Measurements from ENCODE around the gene ESCO1. TPM values are rescaled to one million over a fixed set of nuclear protein-coding genes. Genes with fewer than 3 reads are reported as not detected.
"Not testable (repeated sequence)": the region's sequence is repeated elsewhere in the genome, so short reads cannot be mapped to it uniquely, and the experiment has no call there.

ESCO1 gene
- total RNA-seq (2022) (23.0 and 24.2 TPM in 2 replicates), Bru-seq, nascent RNA (percentile 87 among the genes with signal in this experiment), BruChase-seq, experiment 1, labeled RNA remaining after a 2-hour chase (percentile 87 among the genes with signal in this experiment), BruChase-seq, experiment 2, labeled RNA remaining after a 6-hour chase (percentile 81 among the genes with signal in this experiment)
- long read RNA-seq, full-length matches to known transcripts: 21 of 31 reads
- long read RNA-seq, partial matches to known transcripts: 4 of 31 reads
- long read RNA-seq, other reads (novel, unspliced or antisense): 6 of 31 reads

- H3K27ac Mint-ChIP-seq (ENCODE audit: unreplicated experiment): peak within 1 kb of the TSS; percentile 99
- peak; percentile 85 to 93 for TF ChIP-seq CTCF (IDR thresholded peaks at IDR 0.05; ENCODE audit: insufficient read depth in 1 of 2, low read depth in 1 of 2, low read length in 1 of 2, severe bottlenecking in 1 of 2, unreplicated experiment in 1 of 2)
- H3K9me3 ChIP-seq: no peaks in the 10 kb centered on the region
- CTCF ChIA-PET: interaction anchor here (0.5 to 2.4 kb wide), 27 partner anchors 9 to 1559 kb away, joined by 3 to 32 read pairs (median 3); partner anchors contain the start of genes MIB1, ROCK1 and SNRPD1
- peak within 1 kb of the TSS; percentile 96 for H3K4me3 Mint-ChIP-seq (ENCODE audit: unreplicated experiment)
- peak within 1 kb of the TSS; percentile 72 for H3K4me3 ChIP-seq (ENCODE audit: low read depth, low read length)
- POLR2A ChIA-PET: interaction anchor here (0.5 to 1.5 kb wide), 14 partner anchors 8 to 1903 kb away, joined by 3 to 15 read pairs (median 4); partner anchors contain the start of gene MIB1
- intact Hi-C loops (cut with micrococcal nuclease; ENCODE audit: unreplicated experiment): loop anchor here (1.0 to 10.0 kb wide), 7 partner anchors 12 to 489 kb away; partner anchors contain the start of genes GREB1L, MIB1, ROCK1 and SNRPD1
- no peaks in the 10 kb centered on the region for H3K27me3 Mint-ChIP-seq (ENCODE audit: insufficient read depth, unreplicated experiment)
- H3K27me3 ChIP-seq (replicated peaks; ENCODE audit: control insufficient read depth, insufficient read depth, low read length): no peaks in the 10 kb centered on the region
- DNase-seq: peak; percentile 98 to 99
- H3K4me1 Mint-ChIP-seq (ENCODE audit: low read depth, unreplicated experiment): peaks cover 6% of the 10 kb centered on the region
- H3K36me3 Mint-ChIP-seq (ENCODE audit: insufficient read depth, unreplicated experiment): peaks cover 19% of the 10 kb centered on the region
- H3K9me3 Mint-ChIP-seq (ENCODE audit: unreplicated experiment): no peaks in the 10 kb centered on the region
- no peaks in the 10 kb centered on the region for H3K36me3 ChIP-seq (ENCODE audit: control insufficient read depth, insufficient read depth, low read length)
- peaks cover 4% of the 10 kb centered on the region; the same call in 1 of the 2 replicates for H3K4me1 ChIP-seq
- BruUV-seq (replicated peaks): no TSS peak
These were observed at the start of gene ESCO1 for GRCh38 chr18:21600526-21601410. Gene ESCO1 (minus strand): TSS chr18:21600704. CDS start chr18:21574843, 25,861 bp downstream.

- H3K27ac Mint-ChIP-seq (ENCODE audit: unreplicated experiment); H3K36me3 ChIP-seq (ENCODE audit: control insufficient read depth, insufficient read depth, low read length); H3K27me3 Mint-ChIP-seq (ENCODE audit: insufficient read depth, unreplicated experiment); H3K4me1 Mint-ChIP-seq (ENCODE audit: low read depth, unreplicated experiment); DNase-seq; H3K9me3 Mint-ChIP-seq (ENCODE audit: unreplicated experiment); H3K27me3 ChIP-seq (replicated peaks; ENCODE audit: control insufficient read depth, insufficient read depth, low read length); H3K4me3 Mint-ChIP-seq (ENCODE audit: unreplicated experiment); CTCF ChIA-PET; intact Hi-C loops (cut with micrococcal nuclease; ENCODE audit: unreplicated experiment); BruUV-seq (replicated peaks); POLR2A ChIA-PET; H3K4me3 ChIP-seq (ENCODE audit: low read depth, low read length); H3K9me3 ChIP-seq: not testable (repeated sequence)
- H3K4me1 ChIP-seq: peaks cover 12% of the 10 kb centered on the region
- peaks cover 43% of the 10 kb centered on the region for H3K36me3 Mint-ChIP-seq (ENCODE audit: insufficient read depth, unreplicated experiment)
These were observed 39.9 kb upstream of the ESCO1 start for GRCh38 chr18:21640375-21640774.

- H3K27me3 Mint-ChIP-seq (ENCODE audit: insufficient read depth, unreplicated experiment): no peaks in the 10 kb centered on the region
- intact Hi-C loops (cut with micrococcal nuclease; ENCODE audit: unreplicated experiment): loop anchor here (10.0 kb wide), 1 partner anchor 106 kb away; the partner anchor contains the start of gene MIB1
- no peaks in the 10 kb centered on the region; the same call in 1 of the 2 replicates for H3K36me3 ChIP-seq (ENCODE audit: control insufficient read depth, insufficient read depth, low read length)
- no TSS peak for BruUV-seq (replicated peaks)
- ChIA-PET POLR2A (no interaction called here), CTCF (interaction anchor here (1.0 kb wide), 1 partner anchor 38 kb away, joined by 3 read pairs; the partner anchor contains the start of gene ESCO1)
- H3K27ac Mint-ChIP-seq (ENCODE audit: unreplicated experiment): peak overlapping the region; percentile 9
- no peak for DNase-seq
- H3K4me1 ChIP-seq: peaks cover 12% of the 10 kb centered on the region
- peaks cover 8% of the 10 kb centered on the region for H3K4me1 Mint-ChIP-seq (ENCODE audit: low read depth, unreplicated experiment)
- H3K27me3 ChIP-seq (replicated peaks; ENCODE audit: control insufficient read depth, insufficient read depth, low read length): no peaks in the 10 kb centered on the region
- H3K4me3 ChIP-seq (ENCODE audit: low read depth, low read length): no peak overlapping the region
- no peaks in the 10 kb centered on the region for H3K9me3 ChIP-seq
- H3K9me3 Mint-ChIP-seq (ENCODE audit: unreplicated experiment): no peaks in the 10 kb centered on the region
- no peak for TF ChIP-seq CTCF (IDR thresholded peaks at IDR 0.05; ENCODE audit: insufficient read depth in 1 of 2, low read depth in 1 of 2, low read length in 1 of 2, severe bottlenecking in 1 of 2, unreplicated experiment in 1 of 2)
- H3K4me3 Mint-ChIP-seq (ENCODE audit: unreplicated experiment): no peak overlapping the region
- H3K36me3 Mint-ChIP-seq (ENCODE audit: insufficient read depth, unreplicated experiment): peaks cover 53% of the 10 kb centered on the region
These were observed 38.3 kb upstream of the ESCO1 start for GRCh38 chr18:21638822-21639221.
